GM21737 (cell line): ENCODE results near the gene MBOAT2.
"Not testable (repeated sequence)": the region's sequence is repeated elsewhere in the genome, so short reads cannot be mapped to it uniquely, and the experiment has no call there.

Experiments used
- ATAC-seq: cut with Tn5 transposase; IDR thresholded peaks from one replicate; pipeline ENCODE4 v1.9.1; 2021; ENCODE audit warnings: mild to moderate bottlenecking, moderate library complexity; ENCODE audit not compliant: unreplicated experiment

Gene MBOAT2

DNA sequence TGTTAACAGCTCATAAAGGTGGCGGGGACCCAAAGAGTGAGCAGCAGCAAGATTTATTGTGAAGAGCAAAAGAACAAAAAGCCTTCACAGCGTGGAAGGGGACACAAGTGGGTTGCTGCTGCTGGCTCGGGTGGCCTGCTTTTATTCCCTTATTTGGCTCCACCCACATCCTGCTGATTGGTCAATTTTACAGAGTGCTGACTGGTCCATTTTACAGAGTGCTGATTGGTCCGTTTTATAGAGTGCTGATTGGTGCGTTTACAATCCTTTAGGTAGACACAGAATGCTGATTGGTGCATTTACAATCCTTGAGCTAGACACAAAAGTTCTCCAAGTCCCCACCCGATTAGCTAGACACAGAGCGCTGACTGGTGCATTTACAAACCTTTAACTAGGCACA is 100.7 kb downstream of the MBOAT2 start:
- ATAC-seq: not testable (repeated sequence)

DNA sequence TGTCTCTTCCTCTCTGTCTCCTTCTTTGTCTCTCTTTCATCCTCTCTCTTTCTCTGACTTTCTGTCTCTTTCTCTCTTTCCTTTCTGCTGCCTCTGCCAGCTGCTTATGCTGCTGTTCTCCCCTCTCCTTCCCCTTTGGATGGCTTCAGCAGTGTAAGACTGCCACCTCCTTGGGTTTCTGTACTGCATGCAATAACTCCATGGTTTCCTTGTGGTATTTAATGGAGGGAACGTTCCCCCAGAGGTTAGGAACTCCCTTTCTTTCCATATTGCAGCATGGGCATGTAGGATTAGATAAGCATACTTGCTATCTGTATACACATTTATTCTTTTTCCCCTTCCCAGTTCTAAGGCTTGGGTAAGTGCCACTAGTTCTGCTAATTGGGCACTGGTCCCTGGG is 106.3 kb downstream of the MBOAT2 start:
- not testable (repeated sequence) for ATAC-seq

DNA sequence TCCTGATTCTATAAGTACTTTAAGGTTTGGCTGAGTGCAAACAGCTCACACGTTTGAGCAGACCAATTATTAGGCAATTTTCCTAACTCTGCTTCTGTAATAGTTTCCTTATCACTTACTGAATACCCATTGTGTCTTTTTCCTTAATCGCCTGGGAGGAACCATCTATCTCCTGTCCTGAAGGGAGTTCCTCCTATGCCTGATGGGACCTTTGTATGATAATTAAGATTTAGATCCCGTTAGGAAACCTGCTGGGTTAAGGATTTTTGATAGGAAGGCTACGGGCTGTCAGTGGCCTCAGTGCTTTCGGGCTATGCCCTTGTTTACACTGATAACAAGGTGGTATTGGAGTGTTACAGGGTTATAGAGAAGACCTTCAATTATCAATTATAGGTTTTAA is 106.8 kb downstream of the MBOAT2 start:
- not testable (repeated sequence) for ATAC-seq

DNA sequence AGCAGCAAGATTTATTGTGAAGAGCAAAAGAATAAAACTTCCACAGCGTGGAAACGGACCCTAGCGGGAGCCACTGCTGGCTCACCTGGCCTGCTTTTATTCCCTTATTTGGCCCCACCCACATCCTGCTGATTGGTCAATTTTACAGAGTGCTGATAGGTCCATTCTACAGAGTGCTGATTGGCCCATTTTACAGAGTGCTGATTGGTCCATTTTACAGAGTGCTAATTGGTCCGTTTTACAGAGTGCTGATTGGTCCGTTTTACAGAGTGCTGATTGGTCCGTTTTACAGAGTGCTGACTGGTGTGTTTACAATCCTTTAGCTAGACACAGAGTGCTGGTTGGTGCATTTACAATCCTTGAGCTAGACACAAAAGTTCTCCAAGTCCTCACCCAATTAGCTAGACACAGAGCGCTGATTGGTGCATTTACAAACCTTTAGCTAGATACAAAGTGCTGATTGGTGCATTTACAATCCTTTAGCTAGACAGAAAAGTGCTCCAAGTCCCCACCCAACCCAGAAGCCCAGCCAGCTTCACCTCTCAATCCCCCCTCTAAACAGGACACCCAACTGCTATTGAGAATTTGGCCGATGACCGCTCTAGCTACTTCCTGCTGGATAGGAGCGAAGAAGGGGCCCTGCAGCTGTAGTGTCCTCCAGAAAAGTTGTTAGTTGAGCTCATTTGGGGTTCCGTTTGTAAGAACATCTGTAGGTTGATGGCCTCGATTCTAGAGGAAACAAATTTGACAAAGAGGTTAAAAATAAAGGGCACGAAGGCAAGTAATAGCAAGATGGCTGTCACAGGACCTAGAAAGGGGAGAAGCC is 108.2 kb downstream of the MBOAT2 start:
- ATAC-seq: not testable (repeated sequence)

DNA sequence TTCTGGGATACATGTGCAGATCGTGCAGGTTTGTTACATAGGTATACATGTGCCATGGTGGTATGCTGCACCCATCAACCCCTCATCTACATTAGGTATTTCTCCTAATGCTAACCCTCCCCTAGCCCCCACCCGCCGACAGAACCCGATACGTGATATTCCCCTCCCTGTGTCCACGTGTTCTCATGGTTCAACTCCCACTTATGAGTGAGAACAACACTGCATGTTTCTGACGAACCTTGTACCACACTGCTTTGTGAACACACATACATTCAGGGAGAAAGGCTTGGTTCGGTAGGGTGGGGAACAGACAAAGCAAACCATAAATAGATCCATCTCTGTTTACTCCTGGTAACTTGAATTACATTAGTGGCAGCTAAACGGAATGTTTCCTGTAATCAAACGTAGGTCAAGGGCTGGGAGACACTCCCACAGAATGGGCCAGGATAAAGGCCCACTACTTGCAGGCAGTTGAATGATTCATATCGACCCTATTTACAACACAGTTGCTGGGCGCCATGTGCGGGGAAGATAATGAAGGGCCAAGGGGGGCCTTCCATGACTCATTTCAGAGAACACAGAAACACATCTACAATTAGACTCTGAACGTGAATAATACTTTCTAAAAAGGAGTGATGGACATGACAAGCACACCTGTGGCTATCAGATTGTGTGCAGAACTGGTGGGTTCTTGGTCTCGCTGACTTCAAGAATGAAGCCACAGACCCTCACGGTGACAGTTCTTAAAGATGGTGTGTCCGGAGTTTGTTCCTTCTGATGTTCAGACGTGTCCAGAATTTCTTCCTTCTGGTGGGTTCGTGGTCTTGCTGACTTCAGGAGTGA is 109.3 kb downstream of the MBOAT2 start:
- no peak for ATAC-seq

DNA sequence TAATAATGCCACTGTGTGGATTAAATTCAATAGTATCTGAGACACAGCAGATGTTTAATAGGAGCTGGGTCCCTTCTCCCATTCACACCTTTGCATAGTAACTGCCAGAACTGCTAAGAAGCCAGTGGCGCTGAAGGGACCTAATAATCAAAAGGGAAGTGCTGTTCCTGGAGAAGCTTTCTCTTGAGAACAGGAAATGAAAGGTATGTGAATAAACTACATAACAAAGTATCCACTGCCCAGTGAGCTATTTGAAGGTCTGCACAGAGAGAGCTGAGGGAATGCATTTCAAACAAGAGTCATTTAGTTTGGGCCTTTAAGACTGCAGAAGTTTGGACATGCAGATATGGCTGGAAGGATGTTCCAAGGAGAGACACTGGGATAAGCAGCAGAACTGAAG is 110.0 kb downstream of the MBOAT2 start:
- no peak for ATAC-seq

DNA sequence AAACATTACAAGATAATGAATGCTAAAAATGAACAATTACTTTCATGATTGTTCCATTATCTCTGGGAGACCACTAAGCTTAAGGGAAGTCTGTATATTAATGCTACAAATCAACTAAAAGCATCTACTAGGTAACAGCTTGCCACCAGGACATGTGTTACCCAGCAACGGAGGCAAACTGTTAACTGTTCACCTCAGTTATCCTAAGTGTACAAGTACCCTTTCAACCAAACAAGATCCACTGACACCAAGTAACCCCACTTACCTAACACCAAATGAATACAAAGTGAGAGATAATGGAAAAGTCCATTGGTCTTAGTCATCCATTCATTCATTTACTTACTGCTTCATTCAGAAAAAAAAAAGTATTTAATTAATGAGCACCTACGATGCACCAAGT is 111.4 kb downstream of the MBOAT2 start:
- no peak for ATAC-seq

DNA sequence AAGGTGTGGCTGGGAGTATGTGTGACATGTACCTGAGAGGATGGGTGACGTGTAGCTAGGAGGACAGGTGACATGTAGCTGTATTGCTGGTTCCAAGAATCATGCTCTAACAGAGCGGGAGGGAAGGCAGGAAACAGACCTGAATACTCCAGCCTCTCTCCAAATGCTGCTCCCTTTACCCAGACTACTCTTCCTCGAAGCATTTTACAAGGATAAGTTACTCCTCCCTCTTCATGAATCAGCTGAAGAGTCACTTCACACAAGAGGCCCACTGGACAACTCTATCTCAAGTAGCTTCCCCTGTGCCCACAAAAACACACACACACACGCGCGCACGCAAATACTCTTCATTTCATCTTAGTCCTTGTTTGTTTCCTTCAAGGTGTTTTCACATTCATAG is 113.5 kb downstream of the MBOAT2 start:
- no peak for ATAC-seq

DNA sequence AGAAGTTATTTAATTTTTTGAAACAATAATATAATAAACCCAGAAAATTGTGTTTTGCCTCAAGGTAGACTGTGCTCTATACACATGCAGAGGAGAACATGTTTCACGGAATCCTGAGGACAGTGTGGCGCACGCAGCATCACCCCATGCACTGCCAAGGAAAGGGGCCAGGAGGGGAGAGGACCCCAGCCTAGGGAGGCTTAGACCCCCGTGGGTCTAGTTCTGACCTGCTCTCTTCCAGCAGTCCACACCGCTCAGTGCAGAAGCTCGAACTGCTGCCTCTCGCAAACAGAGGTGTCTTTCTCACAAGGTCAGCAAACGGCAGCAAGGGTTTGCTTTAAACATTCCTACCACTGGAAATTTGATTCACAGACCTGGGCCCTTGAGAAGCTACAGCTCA is 114.5 kb downstream of the MBOAT2 start:
- ATAC-seq: no peak

DNA sequence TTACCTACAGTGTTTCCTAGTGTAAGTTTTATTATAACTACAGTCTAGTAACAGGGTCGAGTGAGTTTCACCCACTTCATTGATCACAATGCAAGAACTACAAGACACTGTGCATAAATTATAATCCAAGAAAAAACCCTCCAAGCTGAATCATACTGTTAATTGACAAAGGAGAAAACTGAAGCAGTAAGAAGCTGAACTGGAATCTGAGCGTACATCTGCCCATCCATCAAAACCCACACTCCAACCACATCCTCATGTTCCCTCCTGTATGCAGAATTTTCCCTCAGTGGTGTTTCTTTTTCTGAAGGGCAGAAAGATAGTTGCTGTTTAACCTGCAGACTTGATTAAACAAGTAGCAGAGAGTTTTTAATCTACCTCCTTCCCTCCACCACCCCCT is 116.6 kb downstream of the MBOAT2 start:
- no peak for ATAC-seq

DNA sequence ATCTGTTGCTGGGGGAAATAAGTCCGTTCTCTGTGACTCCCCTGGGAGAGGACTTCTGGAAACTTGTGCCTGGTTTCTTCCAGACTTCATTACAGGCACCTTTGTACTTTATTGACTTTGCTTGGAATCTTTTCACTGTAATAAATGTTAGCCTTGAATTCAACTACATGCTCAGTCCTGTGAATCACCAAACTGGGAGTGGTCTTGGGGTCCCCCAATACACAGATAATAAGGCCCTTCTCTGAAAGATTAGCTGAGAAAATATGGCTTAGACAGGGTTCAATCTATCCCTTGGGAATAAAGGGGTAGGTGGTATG is 117.3 kb downstream of the MBOAT2 start:
- ATAC-seq: no peak

DNA sequence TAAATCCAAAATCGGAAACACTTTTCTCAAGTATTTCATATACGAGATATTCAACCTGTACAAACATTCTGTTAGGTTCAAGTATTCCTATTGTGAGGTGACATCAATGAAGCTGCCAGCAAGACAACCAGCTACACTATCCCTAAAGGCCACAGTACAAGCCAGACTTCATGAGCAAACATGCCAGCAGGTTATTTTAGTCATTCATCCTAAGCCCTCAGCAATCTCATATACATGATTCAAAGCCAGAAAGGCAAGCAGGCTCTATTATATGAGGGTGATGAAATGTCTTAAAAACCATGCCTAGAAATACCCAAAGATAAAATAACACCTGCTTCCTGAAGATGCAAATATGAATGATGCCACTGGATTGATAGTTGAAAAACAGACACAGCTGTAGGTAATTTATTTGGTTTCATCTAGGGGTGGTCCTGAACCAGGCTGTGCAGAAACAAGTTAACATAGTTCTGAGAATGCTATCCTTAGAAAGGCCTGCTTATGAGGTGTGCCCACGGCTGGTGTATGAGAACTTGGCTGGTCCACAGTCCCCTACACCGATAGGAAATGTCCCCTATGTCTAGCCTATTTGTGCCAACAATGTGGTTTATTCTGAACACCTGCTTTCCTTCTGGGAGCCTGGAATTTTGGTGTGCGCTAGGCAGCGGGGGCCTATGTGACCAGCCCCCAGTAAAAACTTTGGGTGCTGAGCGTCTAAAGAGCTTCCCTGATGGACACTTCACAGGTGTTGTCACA is 117.9 kb downstream of the MBOAT2 start:
- no peak for ATAC-seq

DNA sequence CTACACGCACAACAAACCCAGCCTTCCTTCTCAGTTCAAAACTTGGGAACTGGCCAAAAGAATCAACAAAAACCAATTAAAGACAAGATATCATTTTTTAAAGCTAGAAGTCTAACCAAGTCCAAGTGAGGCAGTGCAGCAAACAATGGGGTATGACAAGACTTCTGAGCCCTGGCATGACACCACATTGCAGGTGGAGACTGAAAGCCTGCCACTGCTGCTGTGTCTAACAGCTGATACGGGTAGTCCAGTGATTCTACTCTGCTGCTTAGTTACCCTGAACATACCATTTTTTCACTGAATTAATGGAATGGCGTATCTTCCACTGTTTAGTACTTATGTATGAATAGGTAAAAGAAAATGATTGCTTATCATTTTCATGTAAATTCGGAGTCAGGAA is 118.7 kb downstream of the MBOAT2 start:
- no peak for ATAC-seq

DNA sequence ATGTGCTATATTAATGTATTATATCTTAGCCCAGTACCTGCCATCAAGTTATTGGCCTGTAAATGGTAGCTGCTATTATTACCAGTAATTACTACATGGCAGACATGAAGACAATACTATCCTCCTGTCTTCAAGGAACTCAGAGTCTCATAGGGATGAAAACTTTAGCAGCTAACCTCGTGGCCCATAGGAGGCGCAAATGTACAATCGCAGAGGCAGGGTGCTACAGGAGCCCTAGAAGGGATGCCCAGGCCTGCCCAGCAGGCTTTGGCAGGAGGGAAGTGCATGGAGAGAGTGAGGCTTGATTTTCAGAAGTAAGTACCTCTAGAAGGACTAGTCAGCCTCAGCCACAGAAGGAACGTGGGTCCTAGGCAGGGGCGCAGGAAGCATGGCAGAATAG is 121.4 kb downstream of the MBOAT2 start:
- no peak for ATAC-seq

DNA sequence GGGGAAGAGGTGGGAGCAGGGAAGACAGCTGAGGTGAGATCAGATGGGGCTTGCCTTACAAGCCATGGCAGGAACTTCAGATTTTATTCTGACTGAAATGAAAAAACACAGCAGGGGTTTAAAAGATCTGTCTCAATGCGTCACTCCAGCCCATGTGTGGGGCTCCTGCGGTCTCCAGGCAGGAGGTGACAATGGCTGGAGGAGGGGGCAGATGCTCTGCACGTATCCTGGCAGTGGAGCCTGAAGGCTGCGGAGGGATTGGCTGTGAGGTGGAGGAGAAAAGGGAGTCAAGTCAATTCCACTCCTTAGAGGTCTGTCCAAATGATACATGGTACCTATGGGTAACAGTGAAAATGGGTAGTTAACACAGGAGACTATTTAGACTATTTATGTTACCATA is 125.6 kb downstream of the MBOAT2 start:
- ATAC-seq: no peak

DNA sequence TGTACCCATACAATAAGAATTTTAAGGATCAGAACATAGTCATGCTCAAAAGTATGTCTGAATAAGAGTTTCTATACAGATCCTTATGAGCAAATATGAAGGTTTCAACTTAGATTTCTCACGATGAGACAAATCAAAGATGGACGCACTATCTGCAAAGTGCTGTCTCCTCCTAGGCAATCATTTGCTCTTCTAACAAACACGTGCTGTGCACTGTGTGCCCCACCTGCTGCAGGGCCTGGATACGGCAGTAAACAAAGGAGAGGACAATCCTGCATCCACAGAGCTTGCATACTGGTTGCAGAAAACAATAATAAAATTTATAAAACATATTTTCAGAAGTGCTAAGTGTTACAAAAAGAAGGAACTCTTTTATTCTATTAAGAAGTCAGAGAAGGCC is 126.2 kb downstream of the MBOAT2 start:
- no peak for ATAC-seq

DNA sequence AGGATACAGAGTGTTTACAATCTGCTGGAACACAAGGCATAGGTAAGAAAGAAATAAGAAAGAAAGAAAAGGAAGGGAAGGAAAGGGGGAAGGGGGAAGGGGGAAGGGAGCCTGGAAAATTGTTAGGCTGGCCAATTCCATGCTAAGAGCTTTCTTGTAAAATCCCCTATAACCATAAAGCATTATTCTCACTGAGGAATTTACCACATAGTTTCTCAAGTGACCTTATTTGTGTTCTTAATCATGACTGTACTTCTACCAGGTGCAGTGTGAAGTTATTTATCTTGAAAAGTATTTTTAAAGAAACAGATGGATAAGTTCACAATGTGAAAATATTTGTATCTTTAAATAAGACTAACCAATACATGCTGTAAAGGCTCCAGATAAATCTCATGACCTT is 126.9 kb downstream of the MBOAT2 start:
- ATAC-seq: no peak

DNA sequence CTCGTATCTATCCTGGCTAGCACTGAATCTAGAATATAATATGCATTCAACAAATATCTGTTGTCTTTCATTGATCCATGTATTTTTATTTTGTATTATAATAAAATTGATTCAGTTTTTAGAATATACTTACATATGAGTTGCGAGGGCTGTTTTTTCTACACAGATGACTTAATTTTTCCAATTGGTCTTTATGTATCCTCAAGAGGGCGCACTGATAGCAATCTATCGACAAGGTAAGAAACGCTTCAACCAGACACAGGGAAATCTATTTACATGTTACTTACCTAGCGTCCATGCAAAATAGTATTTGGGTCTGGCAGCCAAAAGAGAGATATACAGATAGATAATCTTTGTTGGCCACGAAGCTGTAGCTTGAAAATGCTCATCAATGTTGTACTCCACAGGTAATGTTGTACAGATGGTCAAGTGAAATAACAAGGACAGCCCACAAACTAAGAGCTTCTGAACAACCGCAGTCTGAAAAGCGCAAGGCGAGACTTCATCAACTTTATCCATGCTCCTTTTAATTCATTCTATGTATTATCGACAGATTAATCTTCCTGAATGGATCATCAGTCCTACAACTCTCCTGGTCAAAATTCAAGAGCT is 130.6 kb downstream of the MBOAT2 start:
- ATAC-seq: no peak

DNA sequence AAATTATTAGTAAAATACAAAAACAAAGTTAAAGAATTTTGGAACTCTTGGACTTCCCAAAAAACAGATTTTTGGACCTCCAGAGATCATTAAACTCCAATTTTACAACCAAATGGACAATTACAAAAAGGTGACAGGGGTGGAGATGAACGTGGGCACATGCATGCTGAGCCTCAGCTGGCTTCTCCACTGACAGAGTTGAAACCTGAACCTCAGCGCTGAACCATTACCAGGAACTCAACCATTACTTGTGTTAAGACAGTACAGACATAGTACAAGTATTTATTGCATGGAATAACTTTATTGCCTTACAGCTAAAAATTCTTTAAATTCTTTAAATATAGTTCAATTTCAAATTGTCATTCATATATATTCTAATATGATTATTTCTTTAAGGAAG is 133.0 kb downstream of the MBOAT2 start:
- ATAC-seq: no peak

DNA sequence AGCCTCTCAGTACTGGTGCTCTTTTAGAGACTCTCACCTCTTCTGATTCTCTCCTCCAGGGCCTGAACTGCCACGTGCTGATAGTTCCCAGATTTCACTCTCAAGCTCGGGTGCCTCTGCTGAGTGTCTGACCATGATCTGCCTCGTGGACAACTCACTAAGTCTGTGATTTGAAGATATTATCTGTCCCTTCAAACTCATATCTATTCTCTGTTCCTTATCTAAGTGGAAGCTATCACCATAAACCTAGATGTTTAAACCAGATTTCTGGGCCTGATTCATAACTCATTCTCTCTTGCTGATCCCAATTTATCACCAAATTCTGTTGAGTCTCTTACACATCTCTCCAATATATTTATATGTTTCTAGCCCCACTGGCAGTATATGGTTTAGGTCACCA is 136.1 kb downstream of the MBOAT2 start:
- ATAC-seq: no peak

DNA sequence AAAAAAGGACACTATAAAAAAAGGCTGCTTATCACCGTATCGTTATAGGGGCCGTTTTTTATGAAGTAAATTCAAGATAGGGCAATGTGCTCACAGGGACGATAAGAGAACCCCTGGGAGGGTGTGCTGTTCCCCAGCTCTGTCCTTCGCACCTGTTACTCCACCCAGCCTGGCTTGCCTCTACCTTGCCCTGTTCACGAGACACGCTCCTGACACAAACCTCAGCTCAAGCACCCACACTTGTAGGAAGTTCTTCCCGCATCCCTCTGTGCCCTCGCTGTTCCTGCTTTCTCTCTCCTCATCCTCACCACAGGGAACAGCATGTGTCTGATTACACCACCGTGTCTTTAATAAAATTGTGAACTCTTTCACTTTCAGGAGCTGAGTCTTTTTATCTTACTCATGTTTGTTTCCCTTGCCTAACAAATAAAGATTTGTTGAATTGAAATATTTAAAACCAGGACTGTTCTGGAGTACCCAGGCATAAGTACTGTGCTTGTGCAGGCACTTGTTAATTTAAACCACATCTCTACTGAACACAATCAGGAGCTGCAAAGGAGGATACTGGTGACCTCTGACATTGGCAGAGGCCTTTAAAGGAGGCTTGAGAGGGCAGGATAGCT is 140.0 kb downstream of the MBOAT2 start:
- no peak for ATAC-seq
